ENCODE data around the gene CCDC86. TPM values are rescaled to one million over a fixed set of nuclear protein-coding genes. Genes with fewer than 3 reads are reported as not detected.

Gene CCDC86
- total and polyA plus RNA-seq, 2 of the 4 experiments (the other 2 are of a cell fraction), result 9.5 to 34.0 TPM

DNA sequence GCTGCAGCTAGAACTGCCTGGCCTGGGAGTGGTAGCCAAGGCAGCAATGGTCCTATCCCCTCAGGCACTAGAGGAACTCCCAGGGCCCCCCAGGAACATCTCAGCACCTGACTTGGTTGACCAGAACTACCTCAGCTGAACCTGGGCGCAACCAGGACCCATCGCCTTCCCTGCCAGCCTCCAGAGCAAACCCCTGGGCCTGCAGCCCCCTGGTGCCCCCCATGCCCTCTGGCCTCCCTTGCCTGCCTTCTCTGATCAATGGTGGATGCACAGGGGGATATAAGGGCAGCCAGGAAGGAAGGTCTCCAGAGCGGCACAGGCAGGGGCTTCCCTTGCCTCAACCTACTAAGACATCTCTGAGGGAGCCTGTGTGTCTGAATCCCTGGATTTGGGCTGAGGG is 43.3 kb upstream of the CCDC86 start:
- TF ChIP-seq NFE2L2 (IDR thresholded peaks at IDR 0.05; ENCODE audit: low read depth, low read length), result no peak
- TF ChIP-seq, protein P1, sequence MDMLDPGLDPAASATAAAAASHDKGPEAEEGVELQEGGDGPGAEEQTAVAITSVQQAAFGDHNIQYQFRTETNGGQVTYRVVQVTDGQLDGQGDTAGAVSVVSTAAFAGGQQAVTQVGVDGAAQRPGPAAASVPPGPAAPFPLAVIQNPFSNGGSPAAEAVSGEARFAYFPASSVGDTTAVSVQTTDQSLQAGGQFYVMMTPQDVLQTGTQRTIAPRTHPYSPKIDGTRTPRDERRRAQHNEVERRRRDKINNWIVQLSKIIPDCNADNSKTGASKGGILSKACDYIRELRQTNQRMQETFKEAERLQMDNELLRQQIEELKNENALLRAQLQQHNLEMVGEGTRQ (IDR thresholded peaks at IDR 0.05; ENCODE audit: low read depth, low read length), result no peak
- no peak for TF ChIP-seq RCOR1 (IDR thresholded peaks at IDR 0.05; ENCODE audit: insufficient replicate concordance, low read length)
- no peak for TF ChIP-seq MAZ (IDR thresholded peaks at IDR 0.05; ENCODE audit: borderline replicate concordance, low read depth, low read length)
- no peak for TF ChIP-seq CEBPB (IDR thresholded peaks at IDR 0.05; ENCODE audit: low read depth, low read length)
- TF ChIP-seq BHLHE40 (IDR thresholded peaks at IDR 0.05; ENCODE audit: low read depth, low read length), result no peak
- TF ChIP-seq, protein P2, sequence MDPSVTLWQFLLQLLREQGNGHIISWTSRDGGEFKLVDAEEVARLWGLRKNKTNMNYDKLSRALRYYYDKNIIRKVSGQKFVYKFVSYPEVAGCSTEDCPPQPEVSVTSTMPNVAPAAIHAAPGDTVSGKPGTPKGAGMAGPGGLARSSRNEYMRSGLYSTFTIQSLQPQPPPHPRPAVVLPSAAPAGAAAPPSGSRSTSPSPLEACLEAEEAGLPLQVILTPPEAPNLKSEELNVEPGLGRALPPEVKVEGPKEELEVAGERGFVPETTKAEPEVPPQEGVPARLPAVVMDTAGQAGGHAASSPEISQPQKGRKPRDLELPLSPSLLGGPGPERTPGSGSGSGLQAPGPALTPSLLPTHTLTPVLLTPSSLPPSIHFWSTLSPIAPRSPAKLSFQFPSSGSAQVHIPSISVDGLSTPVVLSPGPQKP (IDR thresholded peaks at IDR 0.05; ENCODE audit: borderline replicate concordance, low read depth, low read length), result no peak
- no peak for TF ChIP-seq FOS (IDR thresholded peaks at IDR 0.05; ENCODE audit: low read depth, low read length)
- no peak for TF ChIP-seq MAFK (IDR thresholded peaks at IDR 0.05; ENCODE audit: low read depth, low read length)
- no peak for TF ChIP-seq SMC3 (IDR thresholded peaks at IDR 0.05; ENCODE audit: low read depth, low read length)
- TF ChIP-seq POLR2A (IDR thresholded peaks at IDR 0.05; ENCODE audit: low read depth, low read length), result no peak
- TF ChIP-seq RFX5 (IDR thresholded peaks at IDR 0.05; ENCODE audit: low read depth, low read length), result no peak
- no peak for TF ChIP-seq RAD21 (IDR thresholded peaks at IDR 0.05; ENCODE audit: low read length)
- TF ChIP-seq CHD1 (IDR thresholded peaks at IDR 0.05; ENCODE audit: low read depth, low read length), result no peak
- TF ChIP-seq, protein P3, sequence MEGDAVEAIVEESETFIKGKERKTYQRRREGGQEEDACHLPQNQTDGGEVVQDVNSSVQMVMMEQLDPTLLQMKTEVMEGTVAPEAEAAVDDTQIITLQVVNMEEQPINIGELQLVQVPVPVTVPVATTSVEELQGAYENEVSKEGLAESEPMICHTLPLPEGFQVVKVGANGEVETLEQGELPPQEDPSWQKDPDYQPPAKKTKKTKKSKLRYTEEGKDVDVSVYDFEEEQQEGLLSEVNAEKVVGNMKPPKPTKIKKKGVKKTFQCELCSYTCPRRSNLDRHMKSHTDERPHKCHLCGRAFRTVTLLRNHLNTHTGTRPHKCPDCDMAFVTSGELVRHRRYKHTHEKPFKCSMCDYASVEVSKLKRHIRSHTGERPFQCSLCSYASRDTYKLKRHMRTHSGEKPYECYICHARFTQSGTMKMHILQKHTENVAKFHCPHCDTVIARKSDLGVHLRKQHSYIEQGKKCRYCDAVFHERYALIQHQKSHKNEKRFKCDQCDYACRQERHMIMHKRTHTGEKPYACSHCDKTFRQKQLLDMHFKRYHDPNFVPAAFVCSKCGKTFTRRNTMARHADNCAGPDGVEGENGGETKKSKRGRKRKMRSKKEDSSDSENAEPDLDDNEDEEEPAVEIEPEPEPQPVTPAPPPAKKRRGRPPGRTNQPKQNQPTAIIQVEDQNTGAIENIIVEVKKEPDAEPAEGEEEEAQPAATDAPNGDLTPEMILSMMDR (conservative IDR thresholded peaks at IDR 0.05; ENCODE audit: low read depth, low read length), result no peak
- TF ChIP-seq MXI1 (IDR thresholded peaks at IDR 0.05; ENCODE audit: borderline replicate concordance, low read depth, low read length), result no peak
- DNase-seq (no peak), ATAC-seq (ENCODE audit: low read depth) (no peak)
- Histone ChIP-seq H3K9me1 (ENCODE audit: insufficient read depth, low read length) (no peaks in the 10 kb centered on the region), H2AK9ac (replicated peaks; ENCODE audit: low read depth, low read length, poor library complexity) (no peak overlapping the region), H2AK5ac (ENCODE audit: low read depth, low read length) (no peak overlapping the region), H3K27ac (ENCODE audit: insufficient read depth, low read length) (no peak overlapping the region), H3K27me3 (ENCODE audit: control insufficient read depth, insufficient read depth, low read length) (peaks cover 41% of the 10 kb centered on the region), H3K4me1 (ENCODE audit: control insufficient read depth, insufficient read depth, low read length) (no peaks in the 10 kb centered on the region), H3K79me1 (ENCODE audit: low read depth in 1 of 2, low read length in 2 of 2) (no peaks in the 10 kb centered on the region), H3K4me3 (ENCODE audit: insufficient read depth, low read depth, low read length) (no peak overlapping the region), H3K9me3 (ENCODE audit: control insufficient read depth, insufficient read depth, low read length) (peaks cover 4% of the 10 kb centered on the region; the same call in 1 of the 2 replicates), H3K23ac (ENCODE audit: low read depth, low read length) (no peak overlapping the region), H3K9ac (ENCODE audit: low read depth, low read length) (no peak overlapping the region), H3K18ac (ENCODE audit: low read depth, low read length) (no peak overlapping the region), H3K4me2 (ENCODE audit: low read depth, low read length) (no peak overlapping the region), H4K5ac (ENCODE audit: low read depth, low read length) (no peak overlapping the region), H2BK20ac (ENCODE audit: low read depth, low read length) (no peak overlapping the region), H3K4ac (ENCODE audit: low read depth, low read length) (no peak overlapping the region), H4K20me1 (ENCODE audit: insufficient read depth, low read length) (no peaks in the 10 kb centered on the region), H4K91ac (ENCODE audit: insufficient read depth, low read depth, low read length) (no peak overlapping the region), H2BK5ac (ENCODE audit: low read depth, low read length, poor library complexity, severe bottlenecking) (no peak overlapping the region), H3K14ac (replicated peaks; ENCODE audit: low read depth, low read length) (no peak overlapping the region), H4K8ac (ENCODE audit: low read depth in 2 of 2, low read length in 2 of 2) (no peak overlapping the region), H2BK120ac (ENCODE audit: low read depth, low read length) (no peak overlapping the region), H3K56ac (ENCODE audit: extremely low read depth, insufficient read depth, low read length) (no peak overlapping the region), H2AFZ (replicated peaks; ENCODE audit: low read length, poor library complexity) (no peak overlapping the region), H2BK15ac (ENCODE audit: low read depth, low read length) (no peak overlapping the region), H3K36me3 (ENCODE audit: control insufficient read depth, insufficient read depth, low read length) (no peaks in the 10 kb centered on the region)
- POLR2A ChIA-PET (ENCODE audit: unreplicated experiment), result no interaction called here
- intact Hi-C loops (cut with micrococcal nuclease), result no loop called here
- WGBS, 2 experiments (ENCODE audit: extremely low coverage in 2 of 2, insufficient read length in 1 of 2), result no CpG with 5 or more reads among the region's 3 CpGs
- no TSS peak for BruUV-seq (replicated peaks)
- CTCF ChIA-PET, result no interaction called here
- in situ Hi-C loops (cut with MboI; ENCODE audit: low sequenced_read_pairs), result no loop called here
- dilution Hi-C loops (cut with HindIII; ENCODE audit: low sequenced_read_pairs, unreplicated experiment), result no loop called here

All from IMR-90 (cell line).